ACHN (cell line): Measurements from ENCODE around the gene NUDT16L1.
"Not testable (repeated sequence)": the region's sequence is repeated elsewhere in the genome, so short reads cannot be mapped to it uniquely, and the experiment has no call there.

ENCODE experiments used
- DNase-seq: peaks from one replicate; pipeline ENCODE4 v3.0.0-alpha.2; 2015
- in situ Hi-C: cut with HindIII; loops from 2 replicates; pipeline ENCODE4 v1.10.0; 2017; ENCODE audit warnings: low sequenced_read_pairs, low pct_ligation_motif_present, low pct_unique_long_range_greater_than_20kb

Gene NUDT16L1

GRCh38 chr16:4734063-4734729, 40.8 kb downstream of the NUDT16L1 start, which contains the start of the genes ANKS3 and DNAAF8:
ANKS3 (minus strand) TSS chr16:4734271; CDS start chr16:4730149, 4,122 bp downstream.
DNAAF8 (plus strand) TSS chr16:4734537; CDS start chr16:4736515, 1,978 bp downstream.
- DNase-seq, result peak; percentile 99
- in situ Hi-C loops, result no loop called here

- peak; percentile 85 for DNase-seq
Measured at GRCh38 chr16:4734730-4735535, 41.6 kb downstream of the NUDT16L1 start.

GRCh38 chr16:4736546-4736945, 43.2 kb downstream of the NUDT16L1 start:
- in situ Hi-C loops, result no loop called here

More at GRCh38 chr16:4734730-4735535, 41.6 kb downstream of the NUDT16L1 start:
- in situ Hi-C loops, result no loop called here

GRCh38 chr16:4737545-4737944, 44.2 kb downstream of the NUDT16L1 start:
- DNase-seq, result no peak
- in situ Hi-C loops, result no loop called here

More at GRCh38 chr16:4736546-4736945, 43.2 kb downstream of the NUDT16L1 start:
- no peak for DNase-seq

GRCh38 chr16:4738370-4738769, 45.0 kb downstream of the NUDT16L1 start:
- in situ Hi-C loops, DNase-seq: not testable (repeated sequence)

- DNase-seq, result no peak
- in situ Hi-C loops, result no loop called here
Measured at GRCh38 chr16:4743226-4743878, 50.0 kb downstream of the NUDT16L1 start.

- in situ Hi-C loops, result no loop called here
Measured at GRCh38 chr16:4744555-4745273, 51.4 kb downstream of the NUDT16L1 start.

GRCh38 chr16:4745274-4745569, 51.9 kb downstream of the NUDT16L1 start:
- no peak for DNase-seq
- in situ Hi-C loops, result no loop called here

More at GRCh38 chr16:4744555-4745273, 51.4 kb downstream of the NUDT16L1 start:
- no peak for DNase-seq
